WTC11 (cell line): ENCODE measurements around the gene REEP3. TPM values are rescaled to one million over a fixed set of nuclear protein-coding genes. Genes with fewer than 3 reads are reported as not detected.
"Not testable (repeated sequence)": the region's sequence is repeated elsewhere in the genome, so short reads cannot be mapped to it uniquely, and the experiment has no call there.

ENCODE experiments used
- ATAC-seq: fragments of 200-7000 bp; cut with Tn5 transposase; 2 replicates; pipeline ENCODE4 v1.10.0; 2021; ENCODE audit warnings: mild to moderate bottlenecking, moderate library complexity
- CTCF ChIA-PET: fragments of 300-600 bp; sonication (Branson Sonifier 250); formaldehyde crosslinking; loops from one replicate; lab custom pipeline; 2021; ENCODE audit warnings: antibody characterized with exemption; lab: Charles Lee
- POLR2A ChIA-PET: fragments of 350-600 bp; sonication (Branson Sonifier 250); formaldehyde crosslinking; loops from one replicate; lab custom pipeline; 2021; ENCODE audit warnings: antibody characterized with exemption; lab: Charles Lee
- DNase-seq: peaks from one replicate; pipeline ENCODE4 v3.0.0; 2021; ENCODE audit warnings: low spot score
- H3K27ac Mint-ChIP-seq: 2 replicates; pipeline ENCODE4 v1.8.0; 2021; ENCODE audit warnings: mixed read lengths
- H3K27me3 Mint-ChIP-seq: 2 replicates; pipeline ENCODE4 v1.8.0; 2021; ENCODE audit warnings: low read depth, mild to moderate bottlenecking, moderate library complexity, mixed read lengths
- H3K36me3 Mint-ChIP-seq: 2 replicates; pipeline ENCODE4 v1.8.0; 2021; ENCODE audit warnings: mixed read lengths
- H3K4me1 Mint-ChIP-seq: 2 replicates; pipeline ENCODE4 v1.8.0; 2022; ENCODE audit warnings: mixed read lengths
- H3K4me3 Mint-ChIP-seq: 2 replicates; pipeline ENCODE4 v1.8.0; 2021; ENCODE audit warnings: mild to moderate bottlenecking, moderate library complexity, mixed read lengths
- H3K9me3 Mint-ChIP-seq: 2 replicates; pipeline ENCODE4 v1.8.0; 2021; ENCODE audit warnings: mixed read lengths
- CBFB ChIP-seq: sonication (generic); formaldehyde crosslinking; IDR thresholded peaks from 2 replicates; pipeline ENCODE4 v1.8.1; 2022; ENCODE audit warnings: mild to moderate bottlenecking, low read depth, missing genetic modification reagents
- E2F1 ChIP-seq: sonication (generic); formaldehyde crosslinking; IDR thresholded peaks from 2 replicates; pipeline ENCODE4 v1.8.0; 2022; ENCODE audit warnings: mild to moderate bottlenecking, missing genetic modification reagents
- E2F4 ChIP-seq: sonication (generic); formaldehyde crosslinking; IDR thresholded peaks from 2 replicates; pipeline ENCODE4 v1.8.1; 2022; ENCODE audit warnings: low read depth, mild to moderate bottlenecking, moderate library complexity, missing genetic modification reagents, borderline replicate concordance
- EMX1 ChIP-seq: fragments of 250-450 bp; sonication (Bioruptor Pico); IDR thresholded peaks from 2 replicates; pipeline ENCODE4 v1.8.0; 2021; ENCODE audit warnings: mild to moderate bottlenecking
- FOXJ3 ChIP-seq: sonication (generic); formaldehyde crosslinking; IDR thresholded peaks from 2 replicates; pipeline ENCODE4 v1.9.0; 2021; ENCODE audit warnings: missing genetic modification reagents, mild to moderate bottlenecking, borderline replicate concordance
- GABPB1 ChIP-seq: sonication (generic); formaldehyde crosslinking; IDR thresholded peaks from 2 replicates; pipeline ENCODE4 v1.8.1; 2023; ENCODE audit warnings: mild to moderate bottlenecking, missing genetic modification reagents
- HMGA2 ChIP-seq: fragments of 250-450 bp; sonication (Bioruptor Pico); IDR thresholded peaks from 2 replicates; pipeline ENCODE4 v1.4.0; 2021; ENCODE audit warnings: mild to moderate bottlenecking, moderate library complexity
- HMGXB4 ChIP-seq: sonication (generic); formaldehyde crosslinking; IDR thresholded peaks from 2 replicates; pipeline ENCODE4 v1.8.1; 2023; ENCODE audit warnings: mild to moderate bottlenecking, moderate library complexity, missing genetic modification reagents
- MYBL2 ChIP-seq: sonication (generic); formaldehyde crosslinking; IDR thresholded peaks from 2 replicates; pipeline ENCODE4 v1.8.1; 2023; ENCODE audit warnings: mild to moderate bottlenecking, moderate library complexity, missing genetic modification reagents
- NR2C2 ChIP-seq: sonication (generic); formaldehyde crosslinking; IDR thresholded peaks from 2 replicates; pipeline ENCODE4 v1.8.0; 2022; ENCODE audit warnings: mild to moderate bottlenecking, missing genetic modification reagents
- OVOL2 ChIP-seq: fragments of 250-450 bp; sonication (Bioruptor Pico); IDR thresholded peaks from 2 replicates; pipeline ENCODE4 v1.9.0; 2021; ENCODE audit warnings: mild to moderate bottlenecking, borderline replicate concordance
- SOX15 ChIP-seq: fragments of 250-450 bp; sonication (Bioruptor Pico); IDR thresholded peaks from 2 replicates; pipeline ENCODE4 v1.9.0; 2021; ENCODE audit warnings: mild to moderate bottlenecking
- TEAD1 ChIP-seq: sonication (generic); formaldehyde crosslinking; IDR thresholded peaks from 2 replicates; pipeline ENCODE4 v1.8.0; 2022; ENCODE audit warnings: mild to moderate bottlenecking, missing genetic modification reagents
- TP53 ChIP-seq: sonication (generic); formaldehyde crosslinking; IDR thresholded peaks from 2 replicates; pipeline ENCODE4 v1.8.1; 2023; ENCODE audit warnings: mild to moderate bottlenecking, missing genetic modification reagents
- USF2 ChIP-seq: sonication (generic); formaldehyde crosslinking; IDR thresholded peaks from 2 replicates; pipeline ENCODE4 v1.8.1; 2023; ENCODE audit warnings: mild to moderate bottlenecking, missing genetic modification reagents, moderate library complexity
- ZNF138 ChIP-seq: sonication (generic); formaldehyde crosslinking; conservative IDR thresholded peaks from 2 replicates; pipeline ENCODE4 v1.8.1; 2022; ENCODE audit warnings: mild to moderate bottlenecking, moderate library complexity, missing genetic modification reagents
- ZNF423 ChIP-seq: fragments of 250-450 bp; sonication (Bioruptor Pico); IDR thresholded peaks from 2 replicates; pipeline ENCODE4 v2.1.2; 2022; ENCODE audit warnings: mild to moderate bottlenecking, moderate library complexity
- total RNA-seq: library from RNA; stranded (reverse); gene quantifications from 3 replicates; pipeline ENCODE4 v1.2.3, GENCODE V29; 2021
- TF ChIP-seq, protein P1 (sequence below): sonication (generic); formaldehyde crosslinking; IDR thresholded peaks from 2 replicates; pipeline ENCODE4 v1.8.1; 2022; ENCODE audit warnings: mild to moderate bottlenecking, moderate library complexity, missing genetic modification reagents
- TF ChIP-seq, protein P2 (sequence below): fragments of 250-450 bp; sonication (Bioruptor Pico); IDR thresholded peaks from 2 replicates; pipeline ENCODE4 v1.9.0; 2021; ENCODE audit warnings: mild to moderate bottlenecking
- TF ChIP-seq, protein P3 (sequence below): fragments of 250-450 bp; sonication (Bioruptor Pico); IDR thresholded peaks from 2 replicates; pipeline ENCODE4 v1.9.0; 2021; ENCODE audit warnings: mild to moderate bottlenecking

The REEP3 gene
- total RNA-seq, 1 experiment from 2014 or later: 18.5 TPM

DNA sequence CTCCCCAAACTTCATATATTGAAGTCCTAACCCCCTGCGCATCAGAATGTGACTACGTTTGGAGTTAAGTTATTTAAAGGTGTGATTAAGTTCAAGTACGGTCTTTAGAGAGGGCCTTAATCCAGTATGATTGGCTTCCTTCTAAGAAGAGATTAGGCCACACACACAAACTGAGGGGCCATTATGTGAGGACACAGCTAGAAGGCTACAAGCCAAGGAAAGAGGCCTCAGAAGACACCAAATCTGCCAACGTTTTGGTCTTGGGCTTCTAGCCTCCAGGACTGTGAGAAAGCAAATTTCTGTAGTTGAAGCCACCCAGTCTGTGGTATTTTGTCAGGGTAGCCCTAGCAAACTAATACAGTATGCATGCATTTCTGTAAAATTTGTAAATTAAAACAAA lies 41.7 kb downstream of the REEP3 start:
- ATAC-seq (peak; percentile 43; the same call in 1 of the 2 replicates), DNase-seq (no peak)
- TF ChIP-seq ZNF423 (CRISPR knock-in tag) (no peak), TEAD1 (CRISPR knock-in tag) (no peak), CBFB (CRISPR knock-in tag) (no peak), E2F4 (CRISPR knock-in tag) (no peak), HMGXB4 (CRISPR knock-in tag) (no peak), NR2C2 (no peak), GABPB1 (no peak), HMGA2 (CRISPR knock-in tag) (no peak), ZNF138 (CRISPR knock-in tag) (no peak), EMX1 (CRISPR knock-in tag) (no peak), E2F1 (CRISPR knock-in tag) (no peak), OVOL2 (CRISPR knock-in tag) (no peak)
- TF ChIP-seq, protein P1, sequence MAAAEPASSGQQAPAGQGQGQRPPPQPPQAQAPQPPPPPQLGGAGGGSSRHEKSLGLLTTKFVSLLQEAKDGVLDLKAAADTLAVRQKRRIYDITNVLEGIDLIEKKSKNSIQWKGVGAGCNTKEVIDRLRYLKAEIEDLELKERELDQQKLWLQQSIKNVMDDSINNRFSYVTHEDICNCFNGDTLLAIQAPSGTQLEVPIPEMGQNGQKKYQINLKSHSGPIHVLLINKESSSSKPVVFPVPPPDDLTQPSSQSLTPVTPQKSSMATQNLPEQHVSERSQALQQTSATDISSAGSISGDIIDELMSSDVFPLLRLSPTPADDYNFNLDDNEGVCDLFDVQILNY (CRISPR knock-in tag): no peak
- TF ChIP-seq, protein P2, sequence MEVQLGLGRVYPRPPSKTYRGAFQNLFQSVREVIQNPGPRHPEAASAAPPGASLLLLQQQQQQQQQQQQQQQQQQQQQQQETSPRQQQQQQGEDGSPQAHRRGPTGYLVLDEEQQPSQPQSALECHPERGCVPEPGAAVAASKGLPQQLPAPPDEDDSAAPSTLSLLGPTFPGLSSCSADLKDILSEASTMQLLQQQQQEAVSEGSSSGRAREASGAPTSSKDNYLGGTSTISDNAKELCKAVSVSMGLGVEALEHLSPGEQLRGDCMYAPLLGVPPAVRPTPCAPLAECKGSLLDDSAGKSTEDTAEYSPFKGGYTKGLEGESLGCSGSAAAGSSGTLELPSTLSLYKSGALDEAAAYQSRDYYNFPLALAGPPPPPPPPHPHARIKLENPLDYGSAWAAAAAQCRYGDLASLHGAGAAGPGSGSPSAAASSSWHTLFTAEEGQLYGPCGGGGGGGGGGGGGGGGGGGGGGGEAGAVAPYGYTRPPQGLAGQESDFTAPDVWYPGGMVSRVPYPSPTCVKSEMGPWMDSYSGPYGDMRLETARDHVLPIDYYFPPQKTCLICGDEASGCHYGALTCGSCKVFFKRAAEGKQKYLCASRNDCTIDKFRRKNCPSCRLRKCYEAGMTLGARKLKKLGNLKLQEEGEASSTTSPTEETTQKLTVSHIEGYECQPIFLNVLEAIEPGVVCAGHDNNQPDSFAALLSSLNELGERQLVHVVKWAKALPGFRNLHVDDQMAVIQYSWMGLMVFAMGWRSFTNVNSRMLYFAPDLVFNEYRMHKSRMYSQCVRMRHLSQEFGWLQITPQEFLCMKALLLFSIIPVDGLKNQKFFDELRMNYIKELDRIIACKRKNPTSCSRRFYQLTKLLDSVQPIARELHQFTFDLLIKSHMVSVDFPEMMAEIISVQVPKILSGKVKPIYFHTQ (CRISPR knock-in tag): no peak
- no peaks in the 10 kb centered on the region for H3K27me3 Mint-ChIP-seq
- peak overlapping the region; percentile 46; the same call in 1 of the 2 replicates for H3K27ac Mint-ChIP-seq
- no peak overlapping the region for H3K4me3 Mint-ChIP-seq
- POLR2A ChIA-PET: no interaction called here
- CTCF ChIA-PET: no interaction called here
- H3K9me3 Mint-ChIP-seq: no peaks in the 10 kb centered on the region
- peaks cover 4% of the 10 kb centered on the region; the same call in 1 of the 2 replicates for H3K36me3 Mint-ChIP-seq
- peaks cover 18% of the 10 kb centered on the region for H3K4me1 Mint-ChIP-seq

DNA sequence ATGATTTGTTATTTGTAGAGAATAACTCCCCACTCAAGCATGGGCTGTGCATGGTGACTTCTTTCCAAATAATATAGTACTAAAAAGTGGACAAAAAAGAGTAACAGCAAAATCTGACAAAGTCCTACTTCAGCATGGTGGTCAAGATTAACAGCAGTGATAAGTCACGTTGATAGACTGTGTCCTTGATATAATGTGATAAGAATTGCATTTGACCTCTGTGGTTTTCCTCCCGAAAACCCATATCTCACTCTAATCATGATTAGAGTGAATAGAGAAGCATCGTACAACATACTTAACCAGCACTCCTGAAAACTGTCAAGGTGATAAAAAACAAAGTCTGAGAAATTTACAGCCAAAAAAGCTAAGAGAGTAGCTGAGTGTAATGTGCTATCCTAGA lies 42.4 kb downstream of the REEP3 start:
- Mint-ChIP-seq H3K4me3 (no peak overlapping the region), H3K27me3 (no peaks in the 10 kb centered on the region), H3K4me1 (peaks cover 18% of the 10 kb centered on the region), H3K36me3 (peaks cover 4% of the 10 kb centered on the region; the same call in 1 of the 2 replicates), H3K27ac (peak overlapping the region; percentile 8; the same call in 1 of the 2 replicates), H3K9me3 (no peaks in the 10 kb centered on the region)
- ATAC-seq (no peak), DNase-seq (no peak)
- CTCF ChIA-PET: no interaction called here
- POLR2A ChIA-PET: no interaction called here
- TF ChIP-seq, protein P3, sequence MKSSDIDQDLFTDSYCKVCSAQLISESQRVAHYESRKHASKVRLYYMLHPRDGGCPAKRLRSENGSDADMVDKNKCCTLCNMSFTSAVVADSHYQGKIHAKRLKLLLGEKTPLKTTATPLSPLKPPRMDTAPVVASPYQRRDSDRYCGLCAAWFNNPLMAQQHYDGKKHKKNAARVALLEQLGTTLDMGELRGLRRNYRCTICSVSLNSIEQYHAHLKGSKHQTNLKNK (CRISPR knock-in tag): no peak
- TF ChIP-seq FOXJ3: no peak
- no peak for TF ChIP-seq MYBL2 (CRISPR knock-in tag)
- no peak for TF ChIP-seq USF2 (CRISPR knock-in tag)
- TF ChIP-seq TEAD1 (CRISPR knock-in tag): no peak
- no peak for TF ChIP-seq SOX15 (CRISPR knock-in tag)
- TF ChIP-seq TP53: no peak

GRCh38 chr10:63564731-63565130 lies 43.5 kb downstream of the REEP3 start:
- POLR2A ChIA-PET, H3K9me3 Mint-ChIP-seq, H3K27me3 Mint-ChIP-seq, H3K4me3 Mint-ChIP-seq, H3K27ac Mint-ChIP-seq, H3K36me3 Mint-ChIP-seq, ATAC-seq, DNase-seq: not testable (repeated sequence)
- CTCF ChIA-PET: interaction anchor here (1.1 kb wide), 1 partner anchor 155 kb away, joined by 4 read pairs; no protein-coding TSS in a partner anchor
- H3K4me1 Mint-ChIP-seq: peaks cover 18% of the 10 kb centered on the region
